ENCODE results near the gene ZNF639. TPM values are rescaled to one million over a fixed set of nuclear protein-coding genes. Genes with fewer than 3 reads are reported as not detected.
A peak's percentile ranks its signal among the peaks of the same experiment; 100 is the strongest.

Gene ZNF639
- total and polyA plus RNA-seq, 9 of the 15 experiments (the other 6 are each of a cell fraction or from before 2014, with no cell fraction given) = 17.6 to 88.1 (median 53.7) TPM

GRCh38 chr3:179375091-179375999, 52.5 kb downstream of the ZNF639 start (continued):
- TF ChIP-seq ZBTB40 (IDR thresholded peaks at IDR 0.05) = 0 out of 2 replicates have a peak, but pooled peaks have one; percentile 28
- TF ChIP-seq ZBTB40 (CRISPR knock-in tag; IDR thresholded peaks at IDR 0.05) = no peak
- peak; percentile 99 for TF ChIP-seq CBFA2T3 (IDR thresholded peaks at IDR 0.05)
- 0 out of 4 replicates have a peak, but pooled peaks of 1 of the 2 experiments have one; percentile 30 for TF ChIP-seq MLLT1 (IDR thresholded peaks at IDR 0.05)
- TF ChIP-seq RBBP5 (IDR thresholded peaks at IDR 0.05; ENCODE audit: borderline replicate concordance, insufficient read depth, low read length, poor library complexity, severe bottlenecking) = peak; percentile 49
- TF ChIP-seq MBD2 (IDR thresholded peaks at IDR 0.05; ENCODE audit: borderline replicate concordance, low read depth) = 0 out of 2 replicates have a peak, but pooled peaks have one; percentile 61
- no peak for TF ChIP-seq CBX1 (IDR thresholded peaks at IDR 0.05; ENCODE audit: low read depth)
- TF ChIP-seq U2AF1 (optimal IDR thresholded peaks at IDR 0.05; ENCODE audit: low read depth, low read length) = no peak
- TF ChIP-seq NR4A1 (CRISPR knock-in tag; IDR thresholded peaks at IDR 0.05) = no peak
- peak; percentile 25 for TF ChIP-seq NR4A1 (tag; IDR thresholded peaks at IDR 0.05)
- TF ChIP-seq ZNF696 (CRISPR knock-in tag; conservative IDR thresholded peaks at IDR 0.05) = no peak
- TF ChIP-seq CBX5 (IDR thresholded peaks at IDR 0.05; ENCODE audit: borderline replicate concordance, low read depth) = no peak
- TF ChIP-seq ZNF589 (CRISPR knock-in tag; IDR thresholded peaks at IDR 0.05; ENCODE audit: low read depth) = peak; percentile 49; the same call in 1 of the 2 replicates
- no peak for TF ChIP-seq MAX (CRISPR knock-in tag; IDR thresholded peaks at IDR 0.05)
- 0 out of 4 replicates have a peak, but pooled peaks of 1 of the 2 experiments have one; percentile 29 for TF ChIP-seq HDAC1 (IDR thresholded peaks at IDR 0.05)
- TF ChIP-seq NCOA2 (IDR thresholded peaks at IDR 0.05; ENCODE audit: partially characterized antibody in 2 of 2) = peak; percentile 63 to 83
- peak; percentile 77 for TF ChIP-seq FOXJ2 (tag; IDR thresholded peaks at IDR 0.05)

All from K562 (cell line).